PC-3 (cell line): Measurements from ENCODE around the gene CS.

Source experiments
- CTCF ChIP-seq: fragments of 300-600 bp; sonication (generic); conservative IDR thresholded peaks from 2 replicates; pipeline ENCODE4 v1.5.1; 2017; ENCODE audit warnings: antibody characterized with exemption, low read depth, mild to moderate bottlenecking, low read length
- EZH2 ChIP-seq: fragments of 300-600 bp; sonication (generic); IDR thresholded peaks from one replicate; pipeline ENCODE4 v1.6.1; 2017; ENCODE audit warnings: antibody characterized with exemption, mild to moderate bottlenecking, low read length; ENCODE audit not compliant: unreplicated experiment
- EZH2phosphoT487 ChIP-seq: fragments of 300-600 bp; sonication (generic); IDR thresholded peaks from 2 replicates; pipeline ENCODE4 v1.6.1; 2018; ENCODE audit warnings: mild to moderate bottlenecking, antibody characterized with exemption, low read length, borderline replicate concordance

- no peak for TF ChIP-seq EZH2phosphoT487
- peak; percentile 73 for TF ChIP-seq CTCF
- TF ChIP-seq EZH2, result no peak
Observed at GRCh38 chr12:56333679-56334489, 33.8 kb upstream of the CS start, which contains the start of gene PAN2.
